PFSK-1 (cell line): ENCODE measurements around the gene HAUS3.

Experiments used
- FOXP2 ChIP-seq: optimal IDR thresholded peaks from 2 replicates; pipeline ENCODE3; 2011; ENCODE audit warnings: borderline replicate concordance, control low read depth, inconsistent platforms; ENCODE audit not compliant: insufficient read depth; ENCODE audit errors: extremely low read length, extremely low read depth
- POLR2AphosphoS5 ChIP-seq: IDR thresholded peaks from 2 replicates; pipeline ENCODE4 v1.6.1; 2012; ENCODE audit warnings: low read depth, mild to moderate bottlenecking, control low read depth, low read length, moderate library complexity
- SIN3A ChIP-seq: IDR thresholded peaks from 2 replicates; pipeline ENCODE4 v1.6.1; 2012; ENCODE audit warnings: mild to moderate bottlenecking, low read length, moderate library complexity, borderline replicate concordance; ENCODE audit not compliant: insufficient read depth
- TF ChIP-seq, protein P1 (sequence below), 2 experiments: IDR thresholded peaks; 2 replicates each; pipeline versions ENCODE4 v1.6.1 to v1.8.0; 2011 to 2012; ENCODE audit warnings: low read depth in 2 of 2, low read length in 2 of 2, control low read depth in 1 of 2, inconsistent platforms in 1 of 2, mild to moderate bottlenecking in 1 of 2, moderate library complexity in 1 of 2; ENCODE audit not compliant: insufficient read depth in 1 of 2

DNA sequence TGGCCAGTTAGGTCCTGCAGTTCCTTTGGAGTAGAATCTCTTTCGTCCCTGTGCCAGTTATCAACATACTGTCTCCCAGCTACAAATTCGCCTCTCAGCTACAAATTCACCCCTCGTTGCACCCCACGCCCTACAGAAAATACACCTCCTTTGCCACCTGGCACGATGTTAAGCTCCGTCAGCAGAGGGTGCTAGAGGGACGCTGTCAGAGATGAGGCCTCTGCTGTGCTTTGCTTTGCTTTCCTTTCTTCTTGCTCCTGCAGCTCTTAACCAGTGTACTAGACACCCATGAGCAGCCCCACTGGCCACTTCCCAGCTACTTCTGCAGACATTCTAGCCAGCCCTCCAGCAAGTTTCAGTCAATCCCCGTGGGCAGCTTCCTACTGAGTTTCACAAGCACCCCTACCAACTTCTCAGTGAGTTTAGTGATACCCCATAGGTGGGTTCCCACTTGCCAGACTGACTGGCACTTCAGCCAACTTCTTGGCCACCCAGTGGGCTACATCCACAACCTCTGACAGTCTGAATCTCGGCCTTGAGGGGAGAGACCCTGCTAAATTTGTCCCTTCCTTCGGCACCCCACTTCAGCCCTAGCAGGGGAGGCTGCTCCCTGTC, 21.8 kb downstream of the HAUS3 start:
- TF ChIP-seq, protein P1, sequence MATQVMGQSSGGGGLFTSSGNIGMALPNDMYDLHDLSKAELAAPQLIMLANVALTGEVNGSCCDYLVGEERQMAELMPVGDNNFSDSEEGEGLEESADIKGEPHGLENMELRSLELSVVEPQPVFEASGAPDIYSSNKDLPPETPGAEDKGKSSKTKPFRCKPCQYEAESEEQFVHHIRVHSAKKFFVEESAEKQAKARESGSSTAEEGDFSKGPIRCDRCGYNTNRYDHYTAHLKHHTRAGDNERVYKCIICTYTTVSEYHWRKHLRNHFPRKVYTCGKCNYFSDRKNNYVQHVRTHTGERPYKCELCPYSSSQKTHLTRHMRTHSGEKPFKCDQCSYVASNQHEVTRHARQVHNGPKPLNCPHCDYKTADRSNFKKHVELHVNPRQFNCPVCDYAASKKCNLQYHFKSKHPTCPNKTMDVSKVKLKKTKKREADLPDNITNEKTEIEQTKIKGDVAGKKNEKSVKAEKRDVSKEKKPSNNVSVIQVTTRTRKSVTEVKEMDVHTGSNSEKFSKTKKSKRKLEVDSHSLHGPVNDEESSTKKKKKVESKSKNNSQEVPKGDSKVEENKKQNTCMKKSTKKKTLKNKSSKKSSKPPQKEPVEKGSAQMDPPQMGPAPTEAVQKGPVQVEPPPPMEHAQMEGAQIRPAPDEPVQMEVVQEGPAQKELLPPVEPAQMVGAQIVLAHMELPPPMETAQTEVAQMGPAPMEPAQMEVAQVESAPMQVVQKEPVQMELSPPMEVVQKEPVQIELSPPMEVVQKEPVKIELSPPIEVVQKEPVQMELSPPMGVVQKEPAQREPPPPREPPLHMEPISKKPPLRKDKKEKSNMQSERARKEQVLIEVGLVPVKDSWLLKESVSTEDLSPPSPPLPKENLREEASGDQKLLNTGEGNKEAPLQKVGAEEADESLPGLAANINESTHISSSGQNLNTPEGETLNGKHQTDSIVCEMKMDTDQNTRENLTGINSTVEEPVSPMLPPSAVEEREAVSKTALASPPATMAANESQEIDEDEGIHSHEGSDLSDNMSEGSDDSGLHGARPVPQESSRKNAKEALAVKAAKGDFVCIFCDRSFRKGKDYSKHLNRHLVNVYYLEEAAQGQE (IDR thresholded peaks at IDR 0.05; ENCODE audit: insufficient read depth in 1 of 2, low read depth in 2 of 2, low read length in 2 of 2), result no peak
- no peak for TF ChIP-seq POLR2AphosphoS5
- TF ChIP-seq FOXP2, result no peak
- no peak for TF ChIP-seq SIN3A
